ENCODE data around the gene TMX2.

DNA sequence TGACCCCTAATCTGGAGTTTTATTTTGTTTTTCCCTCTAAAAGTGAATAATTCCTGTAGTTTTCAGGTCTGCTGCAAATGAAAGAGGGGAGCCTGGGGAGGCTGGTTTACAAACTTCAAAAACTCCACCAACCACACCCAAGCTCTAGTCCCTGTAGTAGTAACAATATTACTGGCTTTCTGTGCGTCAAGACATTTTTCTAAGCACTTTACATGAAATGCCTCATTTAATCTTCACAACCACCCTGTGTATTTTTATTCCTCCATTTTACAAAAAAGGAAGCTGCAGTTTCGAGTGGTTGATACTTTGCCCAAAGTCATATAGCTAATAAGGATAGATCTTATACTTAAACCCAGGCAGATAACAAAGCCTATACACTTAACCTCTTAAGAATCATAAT is 72.7 kb downstream of the TMX2 start:
- TF ChIP-seq, protein P1, sequence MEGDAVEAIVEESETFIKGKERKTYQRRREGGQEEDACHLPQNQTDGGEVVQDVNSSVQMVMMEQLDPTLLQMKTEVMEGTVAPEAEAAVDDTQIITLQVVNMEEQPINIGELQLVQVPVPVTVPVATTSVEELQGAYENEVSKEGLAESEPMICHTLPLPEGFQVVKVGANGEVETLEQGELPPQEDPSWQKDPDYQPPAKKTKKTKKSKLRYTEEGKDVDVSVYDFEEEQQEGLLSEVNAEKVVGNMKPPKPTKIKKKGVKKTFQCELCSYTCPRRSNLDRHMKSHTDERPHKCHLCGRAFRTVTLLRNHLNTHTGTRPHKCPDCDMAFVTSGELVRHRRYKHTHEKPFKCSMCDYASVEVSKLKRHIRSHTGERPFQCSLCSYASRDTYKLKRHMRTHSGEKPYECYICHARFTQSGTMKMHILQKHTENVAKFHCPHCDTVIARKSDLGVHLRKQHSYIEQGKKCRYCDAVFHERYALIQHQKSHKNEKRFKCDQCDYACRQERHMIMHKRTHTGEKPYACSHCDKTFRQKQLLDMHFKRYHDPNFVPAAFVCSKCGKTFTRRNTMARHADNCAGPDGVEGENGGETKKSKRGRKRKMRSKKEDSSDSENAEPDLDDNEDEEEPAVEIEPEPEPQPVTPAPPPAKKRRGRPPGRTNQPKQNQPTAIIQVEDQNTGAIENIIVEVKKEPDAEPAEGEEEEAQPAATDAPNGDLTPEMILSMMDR (IDR thresholded peaks at IDR 0.05 in 8 of 11, conservative IDR thresholded peaks at IDR 0.05 in 3 of 11), result no peak
- TF ChIP-seq POLR2AphosphoS5 (IDR thresholded peaks at IDR 0.05), result no peak
